COLO668 (cell line): ENCODE results near the gene SMPD2.
A peak's percentile ranks its signal among the peaks of the same experiment; 100 is the strongest.

Experiments used
- DNase-seq: peaks from one replicate; lab custom pipeline; 2025; ENCODE audit not compliant: unreplicated experiment; lab: John Stamatoyannopoulos, UW

The SMPD2 gene

GRCh38 chr6:109482905-109483734 is 42.6 kb downstream of the SMPD2 start, which contains the start of gene ZBTB24:
Gene ZBTB24, minus strand, starts transcription at chr6:109483219. Its CDS starts 1,193 bp downstream, at chr6:109482026.
- peak; percentile 91 for DNase-seq

GRCh38 chr6:109483735-109484057 is 43.2 kb downstream of the SMPD2 start:
- no peak for DNase-seq

GRCh38 chr6:109484122-109484521 is 43.6 kb downstream of the SMPD2 start:
- DNase-seq: no peak

- DNase-seq: no peak
Measured at GRCh38 chr6:109485266-109485935, 44.9 kb downstream of the SMPD2 start.

GRCh38 chr6:109486068-109486467 is 45.5 kb downstream of the SMPD2 start:
- DNase-seq: no peak

GRCh38 chr6:109488001-109488400 is 47.5 kb downstream of the SMPD2 start:
- DNase-seq: no peak

GRCh38 chr6:109490713-109491112 is 50.2 kb downstream of the SMPD2 start:
- no peak for DNase-seq

- DNase-seq: no peak
Measured at GRCh38 chr6:109491207-109491938, 50.8 kb downstream of the SMPD2 start.
